HG02610 (cell line): ENCODE measurements around the gene SEPTIN6.
"Not testable (repeated sequence)": the region's sequence is repeated elsewhere in the genome, so short reads cannot be mapped to it uniquely, and the experiment has no call there.

Experiments used
- ATAC-seq: cut with Tn5 transposase; IDR thresholded peaks from one replicate; pipeline ENCODE4 v1.9.1; 2021; ENCODE audit warnings: mild to moderate bottlenecking, moderate library complexity; ENCODE audit not compliant: unreplicated experiment

Gene SEPTIN6

DNA sequence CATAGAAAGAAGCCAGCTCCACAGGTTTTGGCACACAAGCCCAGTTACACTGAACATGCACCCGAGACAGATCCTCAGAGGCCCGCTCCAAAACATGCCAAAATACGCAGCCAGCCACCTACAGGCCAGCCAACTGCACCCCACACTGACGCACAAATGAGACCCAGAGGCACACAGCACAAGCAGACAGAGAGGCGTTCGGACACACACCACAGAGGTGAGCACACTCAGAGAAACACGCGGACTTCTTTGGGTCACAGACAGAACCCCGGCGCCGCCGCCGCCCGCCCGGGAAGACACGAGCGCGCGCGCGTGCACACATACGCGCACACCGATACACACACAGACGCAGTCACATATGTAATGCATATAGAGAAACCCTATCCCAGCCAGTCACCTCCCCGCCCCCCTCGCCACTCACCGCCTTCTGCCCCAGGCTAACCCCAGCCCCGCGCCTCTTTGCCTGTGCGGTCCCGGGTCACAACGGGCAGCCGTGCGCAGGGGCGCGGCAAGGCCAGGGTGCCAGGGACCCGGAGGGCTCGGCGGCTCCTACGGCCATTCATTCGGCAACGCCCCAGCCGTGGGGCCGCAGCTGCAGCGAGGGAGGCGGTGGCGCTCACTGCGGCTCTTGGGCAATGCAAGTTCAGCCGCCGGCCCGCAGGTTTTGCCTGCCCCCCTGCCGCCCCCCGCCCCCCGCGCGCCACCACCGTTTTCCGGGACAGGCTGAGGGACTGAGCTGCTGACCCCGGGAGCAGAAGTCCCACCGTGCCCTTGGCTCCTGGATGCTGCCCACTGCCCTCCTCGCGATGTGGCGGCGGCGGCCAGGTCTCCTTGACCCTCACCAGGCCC lies 553 bp downstream of the SEPTIN6 start:
- no peak for ATAC-seq

DNA sequence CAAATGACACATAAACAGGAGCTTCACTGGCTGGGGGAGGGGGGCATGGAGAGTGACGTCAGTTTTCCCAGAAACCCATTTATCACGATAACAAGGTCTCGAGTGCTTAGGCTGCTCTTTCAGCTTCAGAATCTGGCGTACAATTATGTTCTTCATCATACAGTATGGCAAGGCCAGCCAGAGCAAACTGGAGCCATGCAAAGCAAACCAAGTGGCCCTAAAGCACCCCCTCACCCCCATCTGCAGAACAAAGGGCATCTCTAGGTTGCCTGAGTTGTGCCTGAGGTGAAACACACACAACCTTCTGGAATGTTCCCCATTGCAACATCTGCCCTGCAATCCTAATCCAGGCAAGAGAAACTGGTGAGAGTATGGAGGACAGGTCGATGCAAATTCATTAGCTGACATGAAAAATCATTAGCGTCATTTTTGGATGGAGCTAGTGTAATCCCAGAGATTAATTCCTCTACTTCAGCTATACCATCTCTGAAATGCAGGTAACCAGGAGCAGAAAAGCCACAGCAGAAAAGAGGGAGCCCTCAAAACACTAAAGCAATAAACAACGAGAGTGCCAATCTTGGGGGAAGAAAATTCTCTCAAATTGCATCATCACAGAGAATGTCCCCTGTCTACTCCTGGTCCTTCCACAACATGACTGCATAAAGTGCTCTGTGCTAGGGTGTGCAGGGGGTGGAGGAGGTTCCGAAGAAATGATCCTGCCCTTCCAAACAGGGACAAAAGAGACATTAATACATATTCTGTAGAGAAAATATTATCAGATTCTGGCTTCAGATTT lies 1.8 kb downstream of the SEPTIN6 start:
- no peak for ATAC-seq

- no peak for ATAC-seq
These were observed 4.1 kb downstream of the SEPTIN6 start for GRCh38 chrX:119688911-119689321.

GRCh38 chrX:119687661-119688413 lies 5.1 kb downstream of the SEPTIN6 start:
- ATAC-seq = no peak

GRCh38 chrX:119686087-119686691 lies 6.8 kb downstream of the SEPTIN6 start:
- peak; percentile 28 for ATAC-seq

GRCh38 chrX:119685225-119686066 lies 7.5 kb downstream of the SEPTIN6 start:
- peak; percentile 46 for ATAC-seq

DNA sequence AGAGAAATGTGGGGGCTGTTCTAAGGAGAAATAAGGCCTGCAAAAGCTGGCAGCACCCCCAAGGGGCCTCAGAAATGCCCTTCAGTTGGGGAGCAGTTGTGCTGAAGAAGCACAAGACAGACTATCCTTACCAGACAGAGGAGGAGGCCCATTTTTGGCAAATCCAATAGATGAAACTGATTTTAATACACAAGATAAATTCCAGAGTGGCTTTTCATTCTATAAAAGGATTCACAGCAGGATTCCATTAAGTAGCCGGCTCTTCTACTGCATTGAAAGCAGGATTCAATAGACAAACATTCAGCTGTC lies 8.1 kb downstream of the SEPTIN6 start:
- ATAC-seq = no peak

DNA sequence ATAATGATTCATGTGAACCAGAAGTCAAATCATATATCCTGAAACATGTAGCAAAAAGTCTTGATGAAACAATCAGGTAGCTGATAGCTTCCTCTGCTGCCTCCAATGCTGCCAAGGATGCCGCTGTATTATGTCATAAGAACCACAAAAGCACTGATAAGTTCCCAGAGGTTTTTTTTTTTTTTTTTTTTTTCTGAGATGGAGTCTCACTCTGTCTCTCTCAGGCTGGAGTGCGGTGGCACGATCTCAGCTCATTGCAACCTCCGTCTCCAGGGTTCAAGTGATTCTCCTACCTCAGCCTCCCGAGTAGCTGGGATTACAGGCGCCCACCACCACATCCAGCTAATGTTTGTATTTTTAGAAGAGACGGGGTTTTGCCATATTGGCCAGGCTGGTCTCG lies 8.7 kb downstream of the SEPTIN6 start:
- ATAC-seq = not testable (repeated sequence)

DNA sequence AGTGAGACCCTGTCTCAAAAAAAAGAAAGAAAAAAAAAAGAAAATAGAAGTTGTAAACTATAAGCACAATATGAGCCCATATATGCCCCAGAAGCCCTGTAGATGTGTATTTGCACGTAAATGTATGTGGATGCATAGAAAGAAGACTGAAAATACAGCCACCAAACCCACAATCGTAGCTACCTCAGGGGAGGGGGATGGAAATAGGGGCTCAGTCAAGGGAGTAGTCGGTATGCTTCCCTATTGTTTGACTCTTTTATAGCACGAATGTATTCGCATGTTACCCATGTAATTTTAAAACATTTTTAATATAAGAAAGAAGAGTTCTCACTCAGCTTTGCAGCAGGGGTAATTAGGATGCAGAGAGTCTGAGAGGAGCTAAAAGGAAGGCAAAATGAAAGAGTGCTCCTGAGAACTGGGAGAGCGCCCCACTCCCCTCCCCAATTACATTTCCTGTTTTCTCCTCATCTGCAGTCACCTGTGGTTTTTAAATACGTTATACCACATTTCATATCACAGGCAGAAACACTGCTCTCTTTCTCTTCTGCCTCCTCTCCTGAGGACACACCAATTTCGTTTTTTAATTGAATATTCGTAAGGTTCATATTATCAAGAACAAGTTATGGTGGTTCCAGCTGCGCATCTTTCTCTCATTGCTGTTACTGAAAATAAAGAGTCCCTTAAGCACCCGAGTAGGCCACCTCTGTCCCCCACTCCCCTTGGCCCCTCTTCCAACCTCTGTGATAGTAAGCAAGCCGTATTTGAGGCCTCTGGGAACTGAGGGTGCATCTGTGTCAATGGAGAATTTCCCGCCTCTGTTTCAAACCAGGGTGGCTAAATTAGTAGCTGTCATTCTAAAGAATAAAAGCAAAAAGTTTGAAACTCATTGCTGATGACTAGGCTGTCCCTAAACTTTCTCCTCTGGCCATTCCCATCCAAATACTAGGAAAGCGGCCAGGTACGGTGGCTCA lies 10.7 kb downstream of the SEPTIN6 start:
- ATAC-seq = peak; percentile 34

- ATAC-seq = no peak
These were observed 15.3 kb downstream of the SEPTIN6 start for GRCh38 chrX:119677654-119677981.

- ATAC-seq = no peak
These were observed 15.9 kb downstream of the SEPTIN6 start for GRCh38 chrX:119676949-119677653.

DNA sequence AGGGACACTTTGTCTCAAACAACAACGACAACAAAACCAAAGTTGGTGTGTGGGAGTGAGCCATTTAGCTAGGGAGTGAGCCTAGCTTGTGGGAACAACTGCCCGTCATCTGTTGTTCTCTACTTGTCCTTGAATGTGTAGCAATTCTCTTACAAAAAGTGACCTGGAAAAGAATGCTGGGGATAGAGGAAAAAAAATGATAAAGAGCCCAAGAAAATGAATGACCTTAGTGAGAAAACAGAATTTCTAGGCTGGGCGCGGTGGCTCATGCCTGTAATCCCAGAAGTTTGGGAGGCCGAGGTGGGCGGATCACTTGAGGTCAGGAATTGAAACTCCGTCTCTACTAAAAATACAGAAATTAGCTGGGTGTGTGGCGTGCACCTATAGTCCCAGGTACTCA lies 19.6 kb downstream of the SEPTIN6 start:
- ATAC-seq = no peak

DNA sequence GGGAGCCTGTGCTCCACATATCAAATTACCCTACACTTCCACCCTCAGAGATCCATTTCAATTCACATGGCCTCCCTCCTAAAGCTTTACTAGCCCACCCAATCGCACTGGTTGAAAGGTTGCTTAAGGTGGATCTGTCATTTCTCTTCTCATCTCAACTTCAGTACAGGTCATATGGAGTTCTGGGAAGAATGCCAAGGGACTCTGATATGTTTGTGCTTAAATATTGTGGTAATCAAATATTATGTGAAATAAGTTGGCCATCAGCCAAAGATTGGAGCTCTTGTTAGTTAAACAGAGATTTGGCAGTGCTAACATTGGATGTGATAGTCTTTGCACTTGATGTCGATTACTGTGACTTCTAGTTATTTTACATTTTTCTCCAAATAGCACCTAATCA lies 20.5 kb downstream of the SEPTIN6 start:
- no peak for ATAC-seq

DNA sequence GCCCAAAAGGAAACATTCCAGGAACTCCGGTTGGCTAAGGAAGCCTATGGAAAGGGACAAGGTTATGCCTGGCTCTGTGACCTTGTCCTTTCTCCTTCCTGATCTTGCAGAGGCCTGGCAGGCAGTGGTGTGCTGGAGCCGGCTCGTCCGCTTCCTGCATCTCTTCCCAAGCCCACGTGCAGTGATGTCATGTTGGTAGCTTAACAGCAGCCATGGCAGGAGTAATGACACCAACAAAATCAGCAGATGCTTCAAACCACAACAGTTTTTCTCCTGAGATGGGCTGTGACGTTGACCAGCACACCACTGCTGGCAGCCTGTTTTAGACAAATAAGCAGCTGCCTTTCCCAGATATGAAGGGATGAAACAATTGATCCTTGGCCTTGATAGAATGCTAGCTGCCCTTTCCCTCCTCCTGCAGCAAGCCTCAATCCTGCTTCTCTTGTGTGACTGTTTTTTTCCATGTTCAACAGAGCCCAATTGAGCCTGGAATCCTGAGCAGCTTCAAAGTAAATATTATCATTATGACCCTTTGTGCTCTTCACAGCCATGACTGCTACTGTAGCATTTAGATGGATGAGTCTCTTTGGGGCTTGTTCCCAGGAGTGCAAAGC lies 23.4 kb downstream of the SEPTIN6 start:
- ATAC-seq = no peak

GRCh38 chrX:119667111-119667878 lies 25.7 kb downstream of the SEPTIN6 start:
- ATAC-seq = no peak

DNA sequence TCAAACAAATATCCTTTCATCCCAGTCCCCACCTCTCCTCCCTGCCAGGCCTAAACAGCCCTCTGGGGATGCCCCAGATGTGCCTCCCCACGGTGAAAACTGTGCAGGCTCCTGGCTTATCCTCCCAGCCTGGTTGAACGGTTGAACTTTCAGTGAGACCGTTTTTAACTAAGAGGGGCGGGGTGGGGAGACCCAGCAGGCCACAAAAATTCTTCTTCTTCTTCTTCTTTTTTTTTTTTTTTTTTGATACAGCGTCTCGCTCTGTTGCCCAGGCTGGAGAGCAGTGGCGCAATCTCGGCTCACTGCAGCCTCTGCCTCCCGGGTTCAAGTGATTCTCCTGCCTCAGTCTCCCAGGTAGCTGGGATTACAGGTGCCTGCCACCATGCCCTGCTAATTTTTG lies 28.1 kb downstream of the SEPTIN6 start:
- ATAC-seq = peak; percentile 57

DNA sequence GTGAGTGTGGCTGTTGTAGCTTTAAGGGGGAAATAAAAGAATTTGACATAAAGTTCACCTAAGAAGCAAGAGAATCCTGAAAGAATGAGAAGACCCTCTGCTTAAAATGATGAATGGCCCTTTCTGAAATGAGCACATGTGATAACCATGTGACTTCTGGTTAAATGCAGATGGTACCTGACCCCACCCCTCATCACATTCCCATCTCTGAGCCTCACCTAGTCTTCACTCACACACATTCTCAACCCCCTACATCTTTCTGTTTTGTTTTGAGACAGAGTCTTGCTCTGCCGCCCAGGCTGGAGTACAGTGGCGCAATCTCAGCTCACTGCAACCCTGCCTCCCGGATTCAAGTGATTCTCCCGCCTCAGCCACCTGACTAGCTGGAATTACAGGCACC lies 31.5 kb downstream of the SEPTIN6 start:
- ATAC-seq = no peak
